ENCODE measurements around the gene HNRNPUL1.

DNA sequence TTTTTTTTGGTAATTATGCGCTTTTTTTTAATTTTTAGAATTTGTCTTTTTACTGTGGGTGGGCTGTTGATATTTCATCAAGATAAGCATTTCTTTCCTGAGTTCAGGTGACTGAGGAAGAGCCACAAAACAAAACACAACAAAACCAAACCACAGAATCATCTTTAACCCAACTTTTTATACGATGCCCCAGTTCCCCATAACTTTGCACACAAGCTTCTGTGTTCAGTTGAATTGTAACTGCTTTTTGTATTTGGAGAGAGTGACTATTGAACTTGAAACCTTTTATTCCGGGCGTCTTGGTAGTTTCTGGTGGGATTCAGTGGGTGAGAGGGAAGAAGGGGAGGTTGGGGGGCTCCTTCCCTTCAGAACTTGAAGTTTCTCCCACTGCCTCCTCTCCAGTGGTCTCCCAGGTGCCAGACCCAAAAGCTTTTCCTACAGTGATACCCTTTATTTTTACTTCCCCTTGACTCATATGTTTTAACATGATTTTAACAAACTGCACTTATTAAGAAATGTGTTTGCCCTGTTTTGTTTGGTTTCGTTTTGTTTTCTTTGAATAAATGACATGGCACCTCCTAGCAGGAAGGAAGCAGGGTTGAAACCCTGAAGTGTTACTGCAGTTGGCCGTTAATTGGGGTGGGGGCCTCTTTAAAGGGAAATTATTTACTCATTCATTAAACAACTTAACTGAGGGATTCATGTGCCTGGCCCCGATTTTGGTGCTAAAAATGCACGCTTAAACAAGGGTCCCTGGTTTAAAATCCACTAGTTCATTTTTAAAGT, 43.1 kb downstream of the HNRNPUL1 start:
- TF ChIP-seq EZH2 (IDR thresholded peaks at IDR 0.05; ENCODE audit: insufficient read depth, poor library complexity, severe bottlenecking) (no peak), EZH2phosphoT487 (IDR thresholded peaks at IDR 0.05; ENCODE audit: insufficient read depth, low read depth) (no peak)
